Breast epithelium (tissue), 3 donors: ENCODE data around the gene MELTF.

Source experiments
- POLR2A ChIP-seq: fragments of 450-650 bp; IDR thresholded peaks from one replicate; pipeline ENCODE4 v1.6.1; 2016; ENCODE audit warnings: antibody characterized with exemption, mild to moderate bottlenecking, moderate library complexity
- POLR2AphosphoS5 ChIP-seq, 3 donors: sonication (generic); formaldehyde crosslinking; IDR thresholded peaks; one replicate each; pipeline ENCODE4 v1.6.1; 2017; ENCODE audit warnings: antibody characterized with exemption in 3 of 3
- TF ChIP-seq, protein P1 (sequence below), 3 donors: fragments of 450-650 bp; IDR thresholded peaks; one replicate each; pipeline ENCODE4 v1.5.1; 2016 to 2017; ENCODE audit warnings: antibody characterized with exemption in 3 of 3, mild to moderate bottlenecking in 3 of 3, moderate library complexity in 3 of 3

DNA sequence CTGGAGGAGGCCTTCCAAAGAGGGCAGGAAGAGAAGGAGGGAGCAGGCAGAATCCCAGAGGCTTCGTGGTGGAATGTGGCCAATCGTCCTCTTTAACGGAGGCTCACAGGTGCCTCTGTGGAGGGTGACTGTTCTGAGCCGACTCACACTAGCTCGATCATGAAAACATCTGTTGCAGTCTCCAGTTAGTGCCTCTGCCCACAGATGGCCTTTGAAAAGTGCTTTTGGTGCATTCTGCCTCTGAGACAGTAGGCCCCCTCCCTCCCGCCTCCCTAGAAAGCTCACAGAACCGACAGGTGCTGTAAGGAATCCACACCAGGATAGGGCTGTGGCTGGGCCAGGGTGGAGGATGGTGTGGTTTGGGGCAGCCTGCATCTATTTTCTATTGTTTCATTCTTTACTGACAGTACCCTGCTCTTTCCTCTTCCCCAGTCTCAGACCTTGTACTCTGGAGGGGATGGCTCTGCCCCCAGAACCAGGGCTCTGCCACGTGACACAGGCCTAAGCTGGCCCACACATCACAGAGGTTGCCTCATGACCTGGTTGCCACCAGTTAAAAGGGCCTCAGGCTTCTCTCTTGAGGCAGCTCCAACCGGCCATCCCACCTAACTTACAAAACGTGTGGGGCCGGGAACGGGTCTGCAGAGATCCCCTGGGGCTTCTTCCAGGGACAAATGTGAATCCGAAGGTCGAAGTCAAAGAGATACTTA is 33.8 kb downstream of the MELTF start:
- TF ChIP-seq, protein P1, sequence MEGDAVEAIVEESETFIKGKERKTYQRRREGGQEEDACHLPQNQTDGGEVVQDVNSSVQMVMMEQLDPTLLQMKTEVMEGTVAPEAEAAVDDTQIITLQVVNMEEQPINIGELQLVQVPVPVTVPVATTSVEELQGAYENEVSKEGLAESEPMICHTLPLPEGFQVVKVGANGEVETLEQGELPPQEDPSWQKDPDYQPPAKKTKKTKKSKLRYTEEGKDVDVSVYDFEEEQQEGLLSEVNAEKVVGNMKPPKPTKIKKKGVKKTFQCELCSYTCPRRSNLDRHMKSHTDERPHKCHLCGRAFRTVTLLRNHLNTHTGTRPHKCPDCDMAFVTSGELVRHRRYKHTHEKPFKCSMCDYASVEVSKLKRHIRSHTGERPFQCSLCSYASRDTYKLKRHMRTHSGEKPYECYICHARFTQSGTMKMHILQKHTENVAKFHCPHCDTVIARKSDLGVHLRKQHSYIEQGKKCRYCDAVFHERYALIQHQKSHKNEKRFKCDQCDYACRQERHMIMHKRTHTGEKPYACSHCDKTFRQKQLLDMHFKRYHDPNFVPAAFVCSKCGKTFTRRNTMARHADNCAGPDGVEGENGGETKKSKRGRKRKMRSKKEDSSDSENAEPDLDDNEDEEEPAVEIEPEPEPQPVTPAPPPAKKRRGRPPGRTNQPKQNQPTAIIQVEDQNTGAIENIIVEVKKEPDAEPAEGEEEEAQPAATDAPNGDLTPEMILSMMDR (IDR thresholded peaks at IDR 0.05) = no peak
- TF ChIP-seq POLR2A = no peak
- TF ChIP-seq POLR2AphosphoS5 (IDR thresholded peaks at IDR 0.05) = no peak
